NK-92 (cell line): ENCODE results near the gene LTO1.

Experiments used
- DNase-seq: peaks from one replicate; lab custom pipeline; 2025; ENCODE audit not compliant: unreplicated experiment; lab: John Stamatoyannopoulos, UW

The LTO1 gene

DNA sequence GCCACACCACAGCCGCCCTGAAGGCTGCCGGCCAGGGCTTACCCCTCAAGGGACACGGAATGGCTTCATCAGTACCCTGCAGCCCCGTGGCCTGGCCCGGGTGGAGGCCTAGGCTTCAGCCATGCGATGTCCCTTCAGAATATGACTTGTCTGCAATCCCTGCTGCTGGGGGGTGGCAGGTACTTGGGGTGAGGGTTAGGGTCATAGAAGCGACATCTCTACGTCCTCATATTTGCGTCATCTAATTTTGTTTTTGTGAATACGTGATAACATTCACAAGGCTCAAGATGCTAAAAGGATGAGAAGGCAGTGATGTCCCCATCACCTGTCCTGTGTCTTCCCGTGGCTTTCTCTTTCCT lies 27.8 kb downstream of the LTO1 start:
- DNase-seq: no peak

DNA sequence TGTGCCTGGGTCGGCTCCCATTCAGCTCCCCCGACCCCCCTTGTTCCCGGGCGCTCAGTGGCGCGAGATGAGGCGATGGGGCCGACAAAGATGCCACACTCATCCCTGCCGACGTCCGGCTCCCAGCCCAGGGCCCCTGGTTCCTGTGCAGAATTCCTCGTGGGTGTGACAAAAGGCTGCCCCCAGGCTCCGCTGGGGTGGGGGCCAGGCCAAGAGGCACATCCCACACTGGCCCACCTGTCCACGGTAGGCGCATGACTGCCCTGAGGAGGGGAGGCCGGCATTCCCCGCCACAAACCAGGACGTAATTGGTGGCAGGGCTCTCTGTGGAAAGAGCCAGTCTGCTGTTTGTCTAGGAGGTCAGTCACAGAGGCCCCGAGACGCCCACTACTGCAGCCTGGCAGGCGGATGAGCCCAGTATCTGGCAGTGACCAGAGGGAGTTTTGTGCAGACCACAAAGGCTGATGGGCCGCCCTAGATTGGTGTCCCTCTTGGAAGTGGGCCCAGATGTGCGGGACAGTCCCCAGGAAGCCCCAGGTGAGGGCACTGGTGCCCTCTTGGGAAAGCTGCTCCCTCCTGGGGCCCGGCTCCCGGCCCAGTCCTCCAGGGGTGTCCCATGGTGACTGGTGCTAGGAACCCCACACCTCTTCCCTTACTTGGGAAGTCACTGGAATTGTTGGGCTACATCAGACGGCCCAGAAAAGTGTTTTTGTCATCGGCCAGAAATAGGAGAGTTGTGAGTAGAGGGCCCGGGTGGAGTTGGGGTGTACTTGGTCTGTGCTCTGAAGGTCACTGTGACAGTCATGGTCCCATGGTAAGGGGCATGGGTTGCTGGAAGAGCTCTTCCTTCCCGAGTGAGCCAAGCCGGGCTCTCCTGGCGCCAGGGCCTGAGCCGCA lies 28.4 kb downstream of the LTO1 start:
- no peak for DNase-seq

DNA sequence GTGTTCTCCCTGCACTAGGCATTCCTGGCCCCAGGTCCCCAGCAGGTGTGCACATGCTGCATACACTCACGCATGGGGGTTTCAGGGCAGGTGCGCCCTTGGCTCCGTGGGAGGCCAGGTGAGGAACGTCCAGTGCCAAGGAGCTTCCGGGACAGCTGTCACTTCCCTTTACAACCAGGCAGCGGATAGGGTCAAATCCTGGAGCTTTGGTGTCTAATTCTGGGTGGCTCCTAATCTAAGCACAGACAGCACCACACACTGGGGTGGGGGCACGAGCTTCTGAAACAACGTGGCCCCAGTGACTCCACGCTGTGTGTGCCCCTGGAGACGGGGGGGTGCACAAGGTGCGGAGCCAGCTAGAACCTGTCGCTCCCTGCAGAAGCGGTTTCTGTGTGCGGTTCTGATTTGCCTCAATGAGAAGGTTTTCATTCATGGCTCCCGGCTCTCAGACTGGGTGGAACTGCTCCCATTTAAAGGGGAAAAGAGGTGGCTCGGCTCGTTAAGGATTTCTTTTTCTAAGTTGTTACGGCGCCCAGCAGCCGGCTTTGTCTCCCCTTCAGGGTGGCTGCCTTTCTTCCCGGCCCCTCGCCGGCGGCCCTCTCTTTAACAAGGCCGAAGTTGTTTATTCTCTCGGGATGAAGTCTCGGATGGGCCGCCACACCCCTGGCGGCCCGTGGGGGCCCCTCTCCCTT lies 29.2 kb downstream of the LTO1 start:
- no peak for DNase-seq

DNA sequence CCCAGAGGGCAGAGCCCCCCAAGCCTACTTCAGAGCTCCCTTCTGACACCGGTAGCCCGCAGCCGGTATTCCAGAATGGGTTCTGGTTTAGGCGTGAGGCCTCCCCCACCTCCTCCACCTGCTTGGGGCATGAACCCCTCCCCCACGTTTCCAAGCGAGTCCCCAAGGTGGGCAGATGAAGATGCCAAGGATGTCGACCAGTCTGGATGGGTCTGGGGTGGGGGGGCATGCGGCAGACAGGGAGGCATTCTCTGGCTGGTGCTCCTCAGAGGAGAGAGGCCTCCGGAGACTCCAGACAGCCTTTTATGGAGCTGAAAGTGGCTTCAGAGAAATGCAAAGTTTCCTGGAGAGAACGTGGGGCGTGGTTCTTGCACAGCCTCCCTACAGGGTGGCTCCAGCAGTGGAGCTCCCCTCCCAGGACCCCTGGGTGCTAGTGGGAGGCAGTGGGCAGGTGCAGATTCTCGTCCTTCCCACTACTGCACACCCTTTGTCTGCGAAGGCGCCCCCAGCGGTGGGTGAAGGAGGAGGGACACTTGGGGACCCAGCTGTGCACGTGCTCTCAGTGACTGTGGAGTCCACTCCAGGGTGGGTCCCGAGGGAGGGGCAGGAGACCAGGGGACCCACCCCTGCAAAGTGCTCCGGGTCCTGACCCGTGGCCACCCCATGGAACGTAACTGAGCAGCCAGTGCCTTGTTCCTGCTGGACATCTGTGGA lies 30.0 kb downstream of the LTO1 start:
- DNase-seq: no peak

DNA sequence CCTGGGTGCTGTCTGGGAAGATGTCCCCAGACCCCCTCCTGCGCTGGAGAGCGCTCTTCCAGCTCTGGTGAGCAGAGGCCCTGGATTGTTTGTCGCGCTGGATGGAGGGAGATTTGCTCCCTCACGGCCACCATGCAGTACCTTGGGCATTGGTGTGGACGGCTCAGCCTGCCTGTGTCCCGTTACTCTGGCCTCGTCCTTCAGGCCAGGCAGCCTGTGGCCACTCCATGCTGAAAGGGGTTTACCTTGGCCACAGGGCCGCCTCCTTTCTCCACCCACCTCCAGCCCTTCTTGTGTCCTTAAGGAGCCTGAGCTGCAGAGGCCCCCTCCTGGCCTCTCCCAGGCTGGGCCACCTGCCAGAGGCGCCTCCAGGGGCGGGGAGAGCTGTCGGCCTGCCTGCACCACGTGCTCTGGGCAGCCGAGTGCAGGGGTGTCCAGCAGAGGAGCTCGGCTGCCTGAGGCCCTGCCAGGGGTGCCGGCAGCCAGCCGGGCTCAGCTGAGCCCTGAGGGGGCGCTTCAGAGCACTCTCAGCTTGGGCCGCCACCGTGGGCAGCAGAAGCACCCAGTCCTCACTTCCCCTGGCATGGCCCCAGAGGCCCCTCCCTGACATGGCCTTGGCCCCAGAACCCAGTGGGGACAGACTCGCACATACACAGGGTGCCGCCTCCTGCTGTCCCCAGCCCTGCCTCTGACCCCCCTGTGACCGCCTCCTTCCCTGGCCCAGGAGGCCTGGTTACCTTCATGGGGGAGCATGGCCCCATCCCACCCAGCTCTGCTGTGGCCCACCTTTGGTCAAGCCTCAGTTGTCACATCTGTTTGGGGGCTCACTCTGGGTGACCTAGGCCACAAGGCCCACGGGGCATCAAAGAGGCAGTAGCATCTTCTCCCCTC lies 30.8 kb downstream of the LTO1 start:
- DNase-seq: no peak

DNA sequence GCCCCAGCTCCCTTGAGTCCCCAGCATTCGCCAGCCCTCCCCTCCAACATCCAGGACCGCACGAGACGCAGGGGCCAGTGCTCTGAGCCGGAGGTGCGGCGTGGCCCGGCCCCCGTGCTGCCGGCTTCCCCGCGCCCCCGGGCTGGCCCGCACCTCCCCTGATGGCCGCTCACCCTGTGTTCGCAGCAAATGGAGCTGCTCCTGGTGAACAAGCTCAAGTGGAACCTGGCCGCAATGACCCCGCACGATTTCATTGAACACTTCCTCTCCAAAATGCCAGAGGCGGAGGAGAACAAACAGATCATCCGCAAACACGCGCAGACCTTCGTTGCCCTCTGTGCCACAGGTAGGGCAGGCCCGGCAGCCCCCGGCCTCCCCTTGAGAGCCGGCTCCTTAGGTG lies 31.5 kb downstream of the LTO1 start:
- DNase-seq: no peak

DNA sequence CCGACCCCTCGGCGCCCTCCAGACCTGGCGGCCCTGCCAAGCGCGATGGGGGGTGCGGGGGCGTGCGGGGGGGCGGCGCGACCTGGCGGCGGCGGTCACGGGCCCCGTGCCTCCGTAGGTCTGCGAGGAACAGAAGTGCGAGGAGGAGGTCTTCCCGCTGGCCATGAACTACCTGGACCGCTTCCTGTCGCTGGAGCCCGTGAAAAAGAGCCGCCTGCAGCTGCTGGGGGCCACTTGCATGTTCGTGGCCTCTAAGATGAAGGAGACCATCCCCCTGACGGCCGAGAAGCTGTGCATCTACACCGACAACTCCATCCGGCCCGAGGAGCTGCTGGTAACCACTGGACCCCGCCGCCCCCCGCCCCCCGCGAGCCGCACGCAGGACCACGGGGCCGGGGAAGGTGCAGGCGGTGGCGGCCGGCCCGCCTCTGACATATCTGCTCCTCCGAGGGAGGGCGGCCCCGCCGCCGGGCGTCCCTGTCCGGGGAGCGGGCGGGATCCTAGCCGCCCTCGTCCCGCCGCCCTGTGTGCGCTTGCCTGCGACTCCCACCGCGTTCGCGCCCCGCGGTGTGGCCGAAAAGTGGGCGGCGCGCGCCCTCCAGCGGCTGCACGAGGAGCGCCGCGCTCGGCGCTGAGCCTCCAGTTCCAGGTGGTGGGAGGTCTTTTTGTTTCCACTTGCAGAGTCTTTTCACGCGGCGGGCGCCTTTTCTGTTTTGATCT lies 32.1 kb downstream of the LTO1 start:
- DNase-seq: no peak

DNA sequence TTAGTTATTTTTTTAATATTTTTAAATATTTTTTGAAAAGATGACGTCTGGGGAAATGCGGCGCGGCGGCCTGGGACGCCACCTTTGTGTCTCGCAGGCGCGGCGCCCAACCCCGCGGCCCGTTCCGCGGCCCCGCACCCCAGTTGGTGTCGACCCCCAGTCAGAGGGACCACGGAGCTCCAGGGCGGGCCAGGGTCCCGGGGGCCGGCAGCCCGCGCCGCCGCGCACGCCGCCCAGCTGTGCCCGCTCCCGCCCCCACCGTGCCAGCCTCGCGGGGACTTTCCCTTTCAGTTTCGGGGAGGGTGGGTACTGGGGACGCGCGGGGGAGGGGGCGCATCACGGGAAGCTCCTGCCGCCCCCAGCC lies 32.6 kb downstream of the LTO1 start:
- no peak for DNase-seq

DNA sequence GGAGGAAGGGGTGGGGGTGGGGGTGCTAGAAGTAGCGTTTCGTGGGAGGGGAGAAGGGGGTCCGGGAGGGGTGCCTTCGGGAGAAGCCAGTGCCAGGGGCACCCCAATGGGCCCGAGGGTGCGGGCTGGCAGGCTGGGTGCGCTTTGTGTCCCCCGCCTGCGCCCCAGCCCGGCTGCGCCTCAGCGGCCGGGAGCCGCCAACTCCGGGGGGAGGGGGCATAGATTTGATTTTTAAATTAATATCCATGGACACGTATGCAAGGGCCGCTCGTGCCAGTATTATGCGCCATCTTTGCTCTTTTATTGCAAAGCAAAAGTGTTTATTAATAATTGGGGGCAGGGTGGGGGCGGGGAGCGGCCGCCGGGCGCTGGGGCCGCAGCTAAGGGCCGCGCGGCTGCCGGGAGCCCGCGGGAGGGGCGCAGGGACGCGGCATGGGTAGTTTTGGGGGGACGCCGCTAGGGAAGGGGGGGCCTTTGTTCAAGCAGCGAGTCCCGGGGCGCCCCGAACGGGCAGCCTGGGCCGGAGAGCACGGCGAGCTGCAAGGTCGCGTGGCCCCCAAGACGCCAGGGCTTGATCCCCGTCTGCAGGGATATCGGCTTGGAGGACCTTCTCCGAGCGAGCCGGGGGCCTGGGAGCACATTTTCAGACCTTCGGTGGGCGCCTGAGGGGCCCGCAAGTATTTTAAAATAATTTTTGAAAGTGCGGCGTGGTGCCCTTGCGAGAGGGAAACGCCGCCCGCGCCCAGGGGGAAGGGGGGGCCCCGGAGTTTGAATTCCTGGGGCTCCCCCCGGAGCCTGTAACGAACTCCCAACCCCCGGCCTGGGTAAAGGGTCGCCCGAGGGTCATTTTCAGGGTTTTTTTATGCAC lies 33.2 kb downstream of the LTO1 start:
- no peak for DNase-seq

DNA sequence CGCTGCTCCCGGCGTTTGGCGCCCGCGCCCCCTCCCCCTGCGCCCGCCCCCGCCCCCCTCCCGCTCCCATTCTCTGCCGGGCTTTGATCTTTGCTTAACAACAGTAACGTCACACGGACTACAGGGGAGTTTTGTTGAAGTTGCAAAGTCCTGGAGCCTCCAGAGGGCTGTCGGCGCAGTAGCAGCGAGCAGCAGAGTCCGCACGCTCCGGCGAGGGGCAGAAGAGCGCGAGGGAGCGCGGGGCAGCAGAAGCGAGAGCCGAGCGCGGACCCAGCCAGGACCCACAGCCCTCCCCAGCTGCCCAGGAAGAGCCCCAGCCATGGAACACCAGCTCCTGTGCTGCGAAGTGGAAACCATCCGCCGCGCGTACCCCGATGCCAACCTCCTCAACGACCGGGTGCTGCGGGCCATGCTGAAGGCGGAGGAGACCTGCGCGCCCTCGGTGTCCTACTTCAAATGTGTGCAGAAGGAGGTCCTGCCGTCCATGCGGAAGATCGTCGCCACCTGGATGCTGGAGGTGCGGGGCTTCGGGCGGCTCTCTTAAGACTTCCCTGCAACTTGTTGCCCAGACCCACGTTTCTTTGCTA lies 34.1 kb downstream of the LTO1 start, which contains the start of gene CCND1:
CCND1 (plus strand) TSS at position 162 of the 587 bp plus-strand sequence; CDS start at position 320, 158 bp downstream.
- no peak for DNase-seq

DNA sequence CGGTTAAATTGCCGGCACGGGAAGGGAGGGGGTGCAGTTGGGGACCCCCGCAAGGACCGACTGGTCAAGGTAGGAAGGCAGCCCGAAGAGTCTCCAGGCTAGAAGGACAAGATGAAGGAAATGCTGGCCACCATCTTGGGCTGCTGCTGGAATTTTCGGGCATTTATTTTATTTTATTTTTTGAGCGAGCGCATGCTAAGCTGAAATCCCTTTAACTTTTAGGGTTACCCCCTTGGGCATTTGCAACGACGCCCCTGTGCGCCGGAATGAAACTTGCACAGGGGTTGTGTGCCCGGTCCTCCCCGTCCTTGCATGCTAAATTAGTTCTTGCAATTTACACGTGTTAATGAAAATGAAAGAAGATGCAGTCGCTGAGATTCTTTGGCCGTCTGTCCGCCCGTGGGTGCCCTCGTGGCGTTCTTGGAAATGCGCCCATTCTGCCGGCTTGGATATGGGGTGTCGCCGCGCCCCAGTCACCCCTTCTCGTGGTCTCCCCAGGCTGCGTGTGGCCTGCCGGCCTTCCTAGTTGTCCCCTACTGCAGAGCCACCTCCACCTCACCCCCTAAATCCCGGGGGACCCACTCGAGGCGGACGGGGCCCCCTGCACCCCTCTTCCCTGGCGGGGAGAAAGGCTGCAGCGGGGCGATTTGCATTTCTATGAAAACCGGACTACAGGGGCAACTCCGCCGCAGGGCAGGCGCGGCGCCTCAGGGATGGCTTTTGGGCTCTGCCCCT lies 34.7 kb downstream of the LTO1 start:
- DNase-seq: no peak

DNA sequence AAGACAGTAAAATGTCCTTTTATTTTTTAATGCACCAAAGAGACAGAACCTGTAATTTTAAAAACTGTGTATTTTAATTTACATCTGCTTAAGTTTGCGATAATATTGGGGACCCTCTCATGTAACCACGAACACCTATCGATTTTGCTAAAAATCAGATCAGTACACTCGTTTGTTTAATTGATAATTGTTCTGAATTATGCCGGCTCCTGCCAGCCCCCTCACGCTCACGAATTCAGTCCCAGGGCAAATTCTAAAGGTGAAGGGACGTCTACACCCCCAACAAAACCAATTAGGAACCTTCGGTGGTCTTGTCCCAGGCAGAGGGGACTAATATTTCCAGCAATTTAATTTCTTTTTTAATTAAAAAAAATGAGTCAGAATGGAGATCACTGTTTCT lies 35.3 kb downstream of the LTO1 start:
- DNase-seq: no peak

DNA sequence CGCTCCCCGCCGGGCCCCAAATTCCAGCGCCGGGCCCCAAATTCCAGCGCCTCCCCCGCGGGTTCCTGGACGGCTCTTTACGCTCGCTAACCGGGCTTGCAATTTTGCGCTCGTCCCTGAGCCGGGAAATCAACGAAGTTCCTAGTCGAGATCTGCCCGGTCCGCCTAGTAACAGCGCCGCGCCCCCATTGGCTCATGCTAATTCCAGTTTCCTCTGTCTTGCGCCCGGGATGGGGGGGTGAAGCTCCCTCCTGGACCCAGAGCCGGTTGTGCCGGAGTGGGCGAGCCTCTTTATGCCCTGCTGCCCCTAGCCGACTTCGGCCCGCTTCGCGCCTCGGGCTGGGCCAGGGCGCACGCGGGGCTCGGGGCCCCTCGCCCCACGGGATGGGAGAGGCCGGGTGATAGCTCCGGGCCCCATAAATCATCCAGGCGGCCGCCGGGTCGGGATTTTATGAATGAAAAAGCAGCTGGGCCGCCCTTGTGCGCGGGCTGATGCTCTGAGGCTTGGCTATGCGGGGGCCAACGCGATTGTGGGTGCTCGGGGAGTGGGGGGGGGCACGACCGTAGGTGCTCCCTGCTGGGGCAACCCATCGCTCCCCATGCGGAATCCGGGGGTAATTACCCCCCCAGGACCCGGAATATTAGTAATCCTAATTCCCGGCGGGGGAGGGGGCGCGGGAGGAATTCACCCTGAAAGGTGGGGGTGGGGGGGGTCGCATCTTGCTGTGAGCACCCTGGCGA lies 36.0 kb downstream of the LTO1 start:
- DNase-seq: no peak

DNA sequence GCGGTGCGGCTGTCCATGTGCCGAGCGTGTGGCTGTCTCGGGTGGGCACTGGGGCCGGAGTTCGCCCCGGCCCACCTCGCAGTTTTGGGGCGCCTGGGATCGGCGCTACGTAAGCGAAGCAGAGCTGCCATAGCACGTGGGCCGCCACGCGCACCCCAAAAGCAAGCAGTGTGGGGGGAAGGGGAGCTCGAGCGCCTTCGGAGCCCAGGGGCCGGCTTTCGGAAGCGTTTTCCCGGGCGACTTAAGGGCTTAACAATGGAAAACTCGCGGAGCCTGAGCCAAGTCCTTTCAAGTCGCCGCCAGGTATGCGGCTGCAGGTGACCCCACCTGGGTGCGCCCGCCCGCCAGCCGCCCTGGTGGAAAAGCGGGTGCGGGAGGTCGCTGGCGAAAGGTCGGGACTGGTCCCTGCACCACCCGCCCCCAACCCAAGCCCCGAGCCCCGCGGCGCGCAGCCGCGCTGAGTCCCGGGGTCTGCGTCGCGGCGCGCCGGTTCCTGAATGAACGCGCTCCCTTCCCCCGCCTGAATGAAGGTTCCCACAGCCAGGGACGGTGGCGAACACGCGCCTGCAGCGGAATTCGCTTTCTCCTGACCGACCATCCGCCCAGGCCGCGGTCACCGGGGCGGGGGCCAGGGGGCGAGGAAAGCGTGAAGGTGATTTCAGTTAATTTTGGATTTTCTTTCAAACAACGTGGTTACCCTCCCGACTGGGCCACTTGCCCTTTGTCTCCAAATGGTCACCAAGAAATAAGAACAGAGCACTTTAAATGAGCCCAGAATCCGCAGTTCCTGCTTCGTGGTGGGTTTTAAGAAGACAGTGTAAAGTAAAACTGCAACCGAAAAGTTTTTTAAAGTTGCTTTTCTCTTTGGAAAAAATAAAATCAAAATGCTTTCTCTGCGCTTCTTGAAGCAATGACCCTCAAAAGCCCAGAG lies 36.9 kb downstream of the LTO1 start:
- no peak for DNase-seq

DNA sequence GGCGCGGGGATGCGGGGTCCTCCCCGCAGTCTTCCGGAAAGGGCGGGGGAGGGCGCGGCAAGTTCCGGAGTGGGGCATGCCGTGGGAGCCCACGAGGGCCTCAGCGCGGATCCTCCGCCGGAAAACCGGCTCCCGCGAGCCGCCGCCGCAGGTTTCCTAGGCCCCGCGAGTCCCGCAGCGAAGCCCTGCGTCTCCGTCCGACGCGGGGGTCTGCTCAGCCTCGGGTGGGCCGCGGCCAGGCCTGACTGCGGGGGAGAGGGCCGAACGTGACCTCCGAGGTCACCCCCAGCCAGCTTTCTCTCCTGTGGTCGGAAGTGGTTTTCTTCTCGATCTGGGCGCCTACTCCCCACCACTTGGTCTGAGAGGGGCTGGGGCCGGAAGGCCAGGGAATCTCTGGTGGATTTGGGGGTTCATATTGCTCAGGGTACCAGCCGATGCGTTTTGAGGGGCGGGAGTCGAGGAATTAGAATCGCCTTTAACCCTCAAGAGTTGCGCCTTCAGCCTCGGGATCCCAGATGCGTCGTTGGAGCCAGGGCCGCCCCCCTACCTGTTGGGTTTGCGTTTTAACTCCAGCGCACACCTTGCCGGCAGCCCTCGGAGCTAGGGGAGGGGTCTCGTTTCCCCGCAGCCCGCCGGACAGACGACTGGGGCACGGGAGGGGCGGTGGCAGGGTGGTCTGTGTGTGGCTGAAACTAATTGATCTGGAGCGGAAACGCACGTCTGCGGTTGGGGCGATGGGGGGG lies 37.8 kb downstream of the LTO1 start:
- DNase-seq: no peak
